ENCODE results near the gene F12.
A peak's percentile ranks its signal among the peaks of the same experiment; 100 is the strongest.

DNA sequence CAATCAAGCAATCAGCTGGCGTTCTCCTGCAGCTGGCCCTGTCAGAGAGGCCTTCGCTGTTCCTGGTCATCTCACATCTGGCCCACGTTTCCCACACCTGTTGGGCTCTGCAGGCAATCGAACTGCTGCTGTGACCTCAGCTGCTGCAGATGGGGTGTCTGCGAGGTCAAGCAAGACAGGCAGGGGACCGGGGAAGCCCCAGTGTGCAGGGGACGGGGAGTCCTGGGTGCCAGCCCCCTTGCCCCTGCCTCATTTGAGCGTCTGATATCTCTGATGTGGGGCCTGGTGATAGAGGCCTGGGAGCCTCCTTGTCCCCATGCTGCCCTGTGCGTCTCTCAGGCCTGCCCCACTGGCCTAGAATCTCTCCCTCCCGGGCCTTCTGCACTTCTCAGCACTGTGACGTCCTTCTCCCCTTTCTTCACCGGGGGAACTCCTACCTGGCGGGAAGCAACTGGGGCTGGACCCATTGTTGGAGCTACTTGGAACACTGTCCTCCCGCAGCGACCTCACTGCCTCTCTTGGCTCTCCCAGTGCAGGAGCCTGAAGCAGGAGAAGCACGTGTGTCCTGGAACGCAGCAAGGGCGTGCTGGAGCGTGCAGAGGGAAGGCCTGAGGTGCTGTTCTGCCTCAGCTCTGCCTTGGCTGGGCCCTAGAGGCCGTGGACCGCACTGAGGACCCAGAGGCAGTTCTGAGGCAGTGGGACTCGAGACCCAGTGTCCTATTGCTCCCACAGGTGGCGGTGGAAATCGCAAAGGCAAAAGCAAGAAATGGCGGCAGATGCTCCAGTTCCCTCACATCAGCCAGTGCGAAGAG is 21.0 kb upstream of the F12 start:
- TF ChIP-seq CTCF (IDR thresholded peaks at IDR 0.05 in 8 of 11, conservative IDR thresholded peaks at IDR 0.05 in 3 of 11) (no peak), POLR2A (IDR thresholded peaks at IDR 0.05) (no peak), POLR2AphosphoS5 (IDR thresholded peaks at IDR 0.05) (peak; percentile 39 to 72 (median 60))
